Heart right ventricle (tissue), 16 donors: ENCODE measurements around the gene STX18. TPM values are rescaled to one million over a fixed set of nuclear protein-coding genes. Genes with fewer than 3 reads are reported as not detected.
"Not testable (repeated sequence)": the region's sequence is repeated elsewhere in the genome, so short reads cannot be mapped to it uniquely, and the experiment has no call there.

Source experiments
- ATAC-seq, 8 donors: fragments of 200-7000 bp; cut with Tn5 transposase; one replicate each; pipeline ENCODE4 v1.9.1; 2020; ENCODE audit warnings: mild to moderate bottlenecking in 8 of 8, moderate library complexity in 8 of 8, moderate number of reproducible peaks in 1 of 8
- DNase-seq, 2 donors: peaks; one replicate each; pipeline ENCODE4 v3.0.0-alpha.2; 2020
- H3K27ac ChIP-seq, 10 donors: fragments of 200-600 bp; sonication (generic) in 2 of 10; one replicate each; pipeline versions ENCODE4 v1.5.0 to v1.8.0; 2020 to 2022; ENCODE audit warnings: mild to moderate bottlenecking in 3 of 10
- H3K27me3 ChIP-seq, 7 donors: fragments of 200-600 bp; one replicate each; pipeline ENCODE4 v1.8.0; 2021 to 2022; ENCODE audit warnings: mild to moderate bottlenecking in 2 of 7
- H3K36me3 ChIP-seq, 9 donors: fragments of 200-600 bp; sonication (generic) in 1 of 9; one replicate each; pipeline versions ENCODE4 v1.5.0 to v1.8.0; 2020 to 2022; ENCODE audit warnings: mild to moderate bottlenecking in 2 of 9
- H3K4me1 ChIP-seq, 9 donors: fragments of 200-600 bp; sonication (generic) in 1 of 9; one replicate each; pipeline versions ENCODE4 v1.5.0 to v1.8.0; 2020 to 2022; ENCODE audit warnings: mild to moderate bottlenecking in 4 of 9
- H3K4me3 ChIP-seq, 10 donors: fragments of 200-600 bp; sonication (generic) in 2 of 10; one replicate each; pipeline versions ENCODE4 v1.5.0 to v1.8.0; 2020 to 2022; ENCODE audit warnings: mild to moderate bottlenecking in 7 of 10, moderate library complexity in 2 of 10
- H3K9me3 ChIP-seq, 11 donors: fragments of 200-600 bp in 10 of 11; sonication (generic) in 2 of 11; one replicate each; pipeline versions ENCODE4 v1.5.0 to v1.8.0; 2013 to 2022; ENCODE audit warnings: mild to moderate bottlenecking in 2 of 11, control low read depth in 1 of 11, moderate library complexity in 1 of 11
- CTCF ChIP-seq, 9 donors: fragments of 200-600 bp; sonication (generic) in 2 of 9; IDR thresholded peaks; one replicate each; pipeline versions ENCODE4 v1.5.0 to v1.8.0; 2021 to 2022; ENCODE audit warnings: antibody characterized with exemption in 9 of 9, mild to moderate bottlenecking in 5 of 9, moderate library complexity in 1 of 9
- WGBS, 2 donors: extraction: QIAGEN DNeasy Blood & Tissue Kit; methylation state at CpG; one replicate each; pipeline ENCODE4 v1.1.7; 2013; ENCODE audit warnings: inconsistent platforms in 1 of 2; 5-methylcytosine and 5-hydroxymethylcytosine counted together
- intact Hi-C, 10 donors: fragments of 100-400 bp; cut with DNase I; formaldehyde crosslinking; loops; one replicate each; pipeline versions ENCODE4 v1.11.1 to v1.14.2; 2022
- polyA plus RNA-seq, 2 donors: library from polyadenylated mRNA; stranded (reverse); fragments of 200-250 nt; gene quantifications; one replicate each; pipeline ENCODE4 v1.2.3, GENCODE V29; 2013
- total RNA-seq, 10 donors: library from RNA; stranded (reverse); fragmentation: NEBNext Ultra II Directional in 3 of 10; extraction: Animal tissue kit (Norgen Biotek cat#: 25700) in 3 of 10; gene quantifications; one replicate each; pipeline versions ENCODE4 v1.2.1 to v1.2.4, GENCODE V29; 2021 to 2023
- donor health status: Arrhythmogenic right ventricular cardiomyopathy.
- donor health status: ischemic (EF 13 %, LVEDD 7.1; RV severe dilation, severe dysfunction).
- donor health status: healthy with polysubstance abuse.
- donor health status: DM: no; HTN: yes; CAD: no.
- donor health status: DM: no; HTN: no; CAD: no.
- donor health status: ischemic (EF 25% LVEDD 6.9; RV normal size, moderate dysfunction).
- donor health status: ischemic (EF 25% LVEDD 5.7; RV mildly dilated, moderate dysfunction).
- donor health status: healthy.
- donor health status: DM: yes; HTN: yes; CAD: no.
- donor health status: Ischemic cardiomyopathy.
- donor health status: ischemic (EF 35%, LVEDD 5.7; RV mildly dilated, moderate dysfunction).
- donor health status: nonischemic (EF 11% LVEDD 7.7; RV severe dilation, severe dysfunction).
- donor health status: DM: yes; HTN: yes; CAD: no.
- donor health status: PGD.
- donor health status: ischemic (EF 29% LVEDD 5.4; RV normal size, mild dysfunction).
- donor health status: nonischemic (EF 23%, LVEDD 6.1; RV moderate dilation, normal function).

Gene STX18
- total and polyA plus RNA-seq, 12 donors, result 13.5 to 24.5 (median 18.2) TPM

DNA sequence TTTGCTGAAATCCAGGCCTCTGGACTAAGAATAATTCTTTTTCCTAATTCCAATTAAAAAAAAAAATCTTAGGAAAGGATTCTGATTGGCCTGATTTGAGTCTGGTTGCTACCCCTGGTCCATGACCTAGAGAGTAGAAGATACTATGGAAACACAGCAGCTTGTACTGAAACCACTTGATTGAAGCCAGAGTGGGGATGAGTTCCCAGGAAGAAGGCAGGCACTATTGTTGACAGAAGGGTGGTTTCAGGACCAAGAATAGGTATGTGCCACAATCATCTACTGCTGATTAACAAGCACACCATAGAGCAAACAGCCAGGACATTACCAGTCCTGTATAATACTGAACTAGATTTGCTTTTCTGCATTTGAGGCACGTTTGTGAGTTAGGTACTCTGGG is 29.6 kb downstream of the STX18 start:
- no peak for ATAC-seq
- H3K4me1 ChIP-seq, result peaks cover 0 to 21% (median 7%) of the 10 kb centered on the region in 9 donors
- H3K36me3 ChIP-seq, result no peaks in the 10 kb centered on the region
- no peaks in the 10 kb centered on the region for H3K27me3 ChIP-seq
- no peaks in the 10 kb centered on the region for H3K9me3 ChIP-seq
- TF ChIP-seq CTCF (IDR thresholded peaks at IDR 0.05), result no peak
- H3K27ac ChIP-seq, result no peak overlapping the region
- H3K4me3 ChIP-seq, result no peak overlapping the region
- WGBS, 2 donors, result 78 to 84% methylated on average over 1 of the region's 1 CpG
- DNase-seq, result no peak
- intact Hi-C loops, result no loop called here

GRCh38 chr4:4510641-4511040 is 31.2 kb downstream of the STX18 start:
- DNase-seq, H3K9me3 ChIP-seq, H3K27ac ChIP-seq, H3K36me3 ChIP-seq, intact Hi-C loops, H3K27me3 ChIP-seq, ATAC-seq, H3K4me3 ChIP-seq: not testable (repeated sequence)
- H3K4me1 ChIP-seq, result peaks cover 0 to 21% (median 7%) of the 10 kb centered on the region in 9 donors
- WGBS, 2 donors, result 96 to 99% methylated on average over 3 of the region's 3 CpGs

DNA sequence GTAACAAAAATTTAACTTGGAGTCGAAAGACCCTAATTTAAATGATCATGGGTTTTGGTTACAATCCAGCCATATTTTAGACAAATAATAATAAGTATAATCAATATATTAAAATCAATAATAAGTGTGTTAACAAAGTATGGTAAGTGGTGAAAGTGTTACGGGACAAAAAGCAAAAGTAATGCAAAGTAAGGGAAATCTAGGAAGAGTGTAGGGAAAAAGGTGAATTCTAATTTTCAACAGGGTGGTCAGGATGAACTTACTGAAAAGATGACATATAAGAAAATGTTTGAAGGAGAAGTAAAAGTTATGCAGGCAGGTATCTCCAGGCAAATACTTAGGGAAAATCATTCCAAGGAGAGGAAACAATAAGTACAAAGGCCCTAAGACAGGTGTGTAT is 32.3 kb downstream of the STX18 start:
- DNase-seq (no peak), ATAC-seq (no peak)
- Histone ChIP-seq H3K36me3 (peaks cover 0 to 4% (median 0%) of the 10 kb centered on the region in 9 donors), H3K27ac (no peak overlapping the region), H3K27me3 (no peaks in the 10 kb centered on the region), H3K4me3 (no peak overlapping the region), H3K4me1 (peaks cover 0 to 13% (median 6%) of the 10 kb centered on the region in 9 donors), H3K9me3 (no peaks in the 10 kb centered on the region)
- intact Hi-C loops, result no loop called here
- no peak for TF ChIP-seq CTCF (IDR thresholded peaks at IDR 0.05)
- WGBS, 2 donors, result 97 to 99% methylated on average over 2 of the region's 2 CpGs

- Histone ChIP-seq H3K27ac (no peak overlapping the region), H3K36me3 (peaks cover 0 to 4% (median 0%) of the 10 kb centered on the region in 9 donors), H3K4me1 (peaks cover 0 to 15% (median 6%) of the 10 kb centered on the region in 9 donors), H3K4me3 (no peak overlapping the region), H3K27me3 (no peaks in the 10 kb centered on the region), H3K9me3 (no peaks in the 10 kb centered on the region)
- intact Hi-C loops, result no loop called here
- ATAC-seq (no peak), DNase-seq (no peak)
- WGBS, 2 donors, result 78 to 83% methylated on average over 4 of the region's 4 CpGs
- peak in 6 of 9 donors; percentile 20 to 31 (median 26) for TF ChIP-seq CTCF (IDR thresholded peaks at IDR 0.05)
These were observed 33.9 kb downstream of the STX18 start for GRCh38 chr4:4507923-4508322.

- H3K27me3 ChIP-seq, result no peaks in the 10 kb centered on the region
- no peaks in the 10 kb centered on the region for H3K9me3 ChIP-seq
- no peak for ATAC-seq
- H3K4me3 ChIP-seq, result no peak overlapping the region
- WGBS, 2 donors, result 85 to 86% methylated on average over 14 of the region's 14 CpGs
- no peak for TF ChIP-seq CTCF (IDR thresholded peaks at IDR 0.05)
- peaks cover 0 to 4% (median 0%) of the 10 kb centered on the region in 9 donors for H3K36me3 ChIP-seq
- intact Hi-C loops, result no loop called here
- no peak for DNase-seq
- peaks cover 0 to 12% (median 4%) of the 10 kb centered on the region in 9 donors for H3K4me1 ChIP-seq
- H3K27ac ChIP-seq, result no peak overlapping the region
These were observed 34.4 kb downstream of the STX18 start for GRCh38 chr4:4507403-4507802.
